Stimulated activated CD8-positive, alpha-beta memory T cell treated with anti-CD3 and anti-CD28 coated beads, Interleukin-7, amount 100 ng/mL, for 48 hours (primary cell): ENCODE measurements around the gene SERPINA5.
"Not testable (repeated sequence)": the region's sequence is repeated elsewhere in the genome, so short reads cannot be mapped to it uniquely, and the experiment has no call there.

Experiments
- DNase-seq, 2 donors: peaks; one replicate each; pipeline ENCODE4 v3.0.0-alpha.2; 2020; ENCODE audit warnings: low read depth in 1 of 2; ENCODE audit errors: extremely low read depth in 1 of 2

SERPINA5 gene

DNA sequence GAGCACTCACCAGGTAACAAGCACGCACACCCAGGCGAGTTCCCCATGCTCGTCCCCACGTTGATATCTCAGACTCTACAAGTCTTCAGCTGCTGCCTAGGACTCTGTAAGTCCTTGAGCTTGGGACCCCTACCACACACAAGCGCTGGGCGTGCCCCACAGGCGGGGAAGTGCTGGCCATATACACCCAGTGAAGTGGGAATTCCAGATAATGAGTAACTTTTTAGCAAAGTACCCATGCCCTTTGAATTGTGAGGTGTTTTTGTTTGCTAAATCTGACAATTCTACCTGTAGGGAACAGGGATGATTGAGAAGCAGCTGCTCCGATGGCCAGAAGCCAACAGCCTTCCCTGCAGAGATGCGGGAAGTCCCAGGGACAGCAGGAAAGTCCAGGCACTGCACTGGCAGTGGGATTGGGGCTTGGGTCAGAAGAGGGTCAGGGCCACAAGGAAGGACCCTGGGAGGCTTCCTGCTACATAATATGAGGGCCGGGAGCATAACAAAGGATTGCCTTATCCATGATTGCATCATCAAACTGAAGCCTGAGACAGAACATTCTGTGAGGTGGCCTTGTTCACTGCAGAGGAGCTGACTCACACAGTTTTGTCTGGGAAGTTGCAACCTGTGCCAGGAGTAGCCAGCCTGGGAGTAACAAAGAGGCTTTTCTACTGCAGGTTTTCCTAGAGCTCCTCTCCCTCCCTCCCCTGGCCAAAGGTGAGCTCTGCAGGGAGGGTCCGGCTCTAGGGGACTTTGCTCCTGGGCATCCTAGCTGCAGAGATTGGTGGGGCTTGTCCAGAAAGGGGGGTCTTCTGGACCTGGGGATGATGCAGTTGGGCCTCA lies 17.8 kb downstream of the SERPINA5 start:
- DNase-seq, result no peak

DNA sequence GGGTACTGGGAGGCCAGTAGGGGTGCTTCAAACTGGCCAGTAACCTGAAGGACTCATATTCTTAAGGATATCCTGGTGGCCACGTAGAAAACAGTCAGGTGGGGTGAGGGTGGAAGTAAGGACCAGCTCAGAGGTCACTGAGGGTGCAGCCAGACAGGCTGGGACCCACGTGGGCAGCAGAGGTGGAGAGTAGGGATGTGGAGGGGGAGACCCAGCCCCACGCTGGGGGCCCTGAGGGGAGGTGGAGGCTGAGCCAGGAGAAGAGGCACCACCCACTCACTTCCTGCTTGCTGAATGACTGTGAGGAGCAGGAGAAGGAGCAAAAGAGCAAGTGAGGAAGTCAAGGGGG lies 18.4 kb downstream of the SERPINA5 start:
- DNase-seq, result no peak

DNA sequence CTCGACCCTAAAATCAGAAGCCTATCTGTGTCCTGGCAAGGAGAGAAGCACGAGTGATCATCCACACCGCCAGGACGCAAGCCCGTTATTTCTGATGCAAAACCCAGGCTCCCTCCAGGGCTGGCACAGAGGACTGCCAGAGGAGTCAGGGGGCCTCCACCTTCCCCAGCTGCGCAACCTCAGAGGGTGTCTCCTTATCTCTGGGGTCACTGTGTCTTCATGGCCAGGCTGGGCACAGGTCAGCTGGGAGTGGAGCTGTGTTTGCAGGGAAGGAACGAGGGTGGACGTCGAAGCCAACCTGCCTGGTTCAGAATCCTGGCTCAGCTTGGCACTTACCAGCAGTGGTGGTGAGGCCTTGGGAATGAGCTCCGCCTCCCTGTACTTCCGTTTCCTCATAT lies 18.9 kb downstream of the SERPINA5 start:
- DNase-seq, result no peak

DNA sequence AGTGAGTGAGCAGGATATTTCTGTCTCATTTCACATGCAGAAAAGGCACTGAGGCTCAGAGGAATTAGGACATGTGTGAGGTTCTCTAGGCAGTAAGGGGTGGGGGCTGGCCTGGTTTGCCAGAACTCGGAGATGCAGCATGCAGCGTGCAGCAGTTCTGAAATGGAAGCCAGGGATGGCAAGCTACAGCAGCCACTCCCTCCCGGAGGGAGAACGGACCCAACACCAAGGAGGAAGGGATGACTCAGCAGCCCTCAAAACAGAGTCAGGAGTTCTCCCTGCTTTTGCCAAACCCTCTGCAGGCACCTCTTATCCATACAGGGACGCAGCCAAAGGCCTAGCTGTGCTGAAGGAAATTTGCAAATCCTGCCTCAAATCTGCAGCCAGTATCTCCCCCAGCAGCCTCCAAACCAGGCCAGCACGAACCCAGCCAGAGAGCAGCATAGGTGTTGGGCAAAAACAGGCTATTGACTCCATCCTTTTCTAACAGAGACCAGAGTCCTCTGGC lies 20.7 kb downstream of the SERPINA5 start:
- DNase-seq, result no peak

DNA sequence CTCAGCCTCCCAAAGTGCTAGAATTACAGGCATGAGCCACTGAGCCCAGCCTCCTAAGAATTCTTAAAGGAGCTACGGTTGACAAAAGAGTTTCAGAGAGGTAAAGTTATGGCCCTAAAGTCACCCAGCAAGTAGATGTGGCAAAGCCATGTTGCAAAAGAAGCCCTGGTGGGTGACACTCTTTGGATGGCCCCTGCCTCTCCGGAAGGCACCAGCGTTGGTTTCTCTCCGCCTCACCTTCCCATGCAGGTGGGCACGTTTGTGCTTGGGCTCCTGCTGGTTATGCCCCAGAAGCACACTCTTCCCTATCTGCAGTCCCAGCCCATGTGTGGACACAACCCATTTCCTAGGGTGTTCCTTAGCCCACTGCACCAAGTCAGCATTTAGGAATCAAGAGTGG lies 21.5 kb downstream of the SERPINA5 start:
- no peak for DNase-seq

DNA sequence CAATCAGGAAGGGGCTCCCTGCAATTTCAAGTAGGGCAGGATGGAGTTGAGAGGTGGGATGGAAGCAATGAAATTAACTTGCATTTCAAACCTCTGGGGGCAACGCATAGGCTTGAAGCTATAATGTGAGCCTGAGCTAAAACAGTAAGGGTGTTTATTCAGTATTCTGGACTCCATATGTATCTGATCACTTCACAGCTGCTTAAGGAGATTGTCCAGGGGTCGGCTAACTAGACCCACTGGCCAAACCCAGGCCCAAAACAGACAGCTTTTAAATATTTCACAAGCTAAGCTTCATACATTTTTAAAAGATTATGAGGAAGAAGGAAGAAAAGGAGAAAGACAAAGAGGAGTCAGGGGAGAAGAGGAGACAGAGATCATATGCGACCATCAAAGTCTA lies 24.1 kb downstream of the SERPINA5 start:
- DNase-seq, result no peak

DNA sequence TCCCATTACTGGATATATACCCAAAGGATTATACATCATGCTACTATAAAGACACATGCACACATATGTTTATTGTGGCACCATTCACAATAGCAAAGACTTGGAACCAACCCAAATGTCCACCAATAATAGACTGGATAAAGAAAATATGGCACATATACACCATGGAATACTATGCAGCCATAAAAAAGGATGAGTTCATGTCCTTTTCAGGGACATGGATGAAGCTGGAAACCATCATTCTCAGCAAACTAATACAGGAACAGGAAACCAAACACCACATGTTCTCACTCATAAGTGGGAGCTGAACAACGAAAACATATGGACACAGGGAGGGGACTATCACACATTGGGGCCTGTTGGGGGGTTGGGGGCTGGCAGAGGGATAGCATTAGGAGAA lies 27.7 kb downstream of the SERPINA5 start:
- not testable (repeated sequence) for DNase-seq

DNA sequence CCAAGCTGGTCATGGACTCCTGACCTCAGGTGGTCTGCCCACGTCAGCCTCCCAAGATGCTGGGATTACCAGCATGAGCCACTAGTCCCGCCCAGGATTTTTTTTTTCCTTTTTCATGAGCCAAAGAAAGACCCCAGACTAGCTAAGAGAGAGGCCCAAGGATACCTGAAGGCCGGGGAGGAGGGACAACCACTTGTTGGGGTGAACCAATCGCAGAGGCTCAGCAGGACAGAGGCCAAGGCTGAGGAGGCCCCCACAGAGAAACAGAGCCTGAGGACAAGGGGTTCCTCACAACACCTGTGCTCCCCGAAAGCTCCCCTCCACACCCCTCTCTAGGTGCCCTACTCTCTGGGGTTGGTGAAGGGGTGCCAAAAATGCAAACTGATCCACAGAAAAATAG lies 30.0 kb downstream of the SERPINA5 start:
- DNase-seq, result no peak

DNA sequence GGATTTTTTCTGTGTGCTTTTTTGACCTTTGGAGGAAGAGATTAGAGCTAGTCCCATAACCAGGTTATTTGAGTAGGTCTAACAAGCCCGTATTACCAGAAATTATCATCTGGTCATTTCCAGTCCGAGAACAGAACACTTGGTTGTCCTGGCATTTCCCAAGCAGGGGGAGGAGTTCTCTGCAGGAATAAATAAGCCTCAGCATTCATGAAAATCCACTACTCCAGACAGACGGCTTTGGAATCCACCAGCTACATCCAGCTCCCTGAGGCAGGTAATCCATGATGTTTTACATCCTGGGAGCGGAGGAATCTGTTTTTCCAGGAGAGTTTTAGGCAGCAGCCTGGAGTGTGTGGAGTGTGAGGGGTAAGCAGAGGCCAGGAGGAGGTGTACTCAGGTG lies 30.9 kb downstream of the SERPINA5 start, which contains the start of gene SERPINA3:
TSS of gene SERPINA3 (plus strand) at position 218 of the 400 bp plus-strand sequence. CDS start 2,051 bp downstream, outside the sequence.
- no peak for DNase-seq

DNA sequence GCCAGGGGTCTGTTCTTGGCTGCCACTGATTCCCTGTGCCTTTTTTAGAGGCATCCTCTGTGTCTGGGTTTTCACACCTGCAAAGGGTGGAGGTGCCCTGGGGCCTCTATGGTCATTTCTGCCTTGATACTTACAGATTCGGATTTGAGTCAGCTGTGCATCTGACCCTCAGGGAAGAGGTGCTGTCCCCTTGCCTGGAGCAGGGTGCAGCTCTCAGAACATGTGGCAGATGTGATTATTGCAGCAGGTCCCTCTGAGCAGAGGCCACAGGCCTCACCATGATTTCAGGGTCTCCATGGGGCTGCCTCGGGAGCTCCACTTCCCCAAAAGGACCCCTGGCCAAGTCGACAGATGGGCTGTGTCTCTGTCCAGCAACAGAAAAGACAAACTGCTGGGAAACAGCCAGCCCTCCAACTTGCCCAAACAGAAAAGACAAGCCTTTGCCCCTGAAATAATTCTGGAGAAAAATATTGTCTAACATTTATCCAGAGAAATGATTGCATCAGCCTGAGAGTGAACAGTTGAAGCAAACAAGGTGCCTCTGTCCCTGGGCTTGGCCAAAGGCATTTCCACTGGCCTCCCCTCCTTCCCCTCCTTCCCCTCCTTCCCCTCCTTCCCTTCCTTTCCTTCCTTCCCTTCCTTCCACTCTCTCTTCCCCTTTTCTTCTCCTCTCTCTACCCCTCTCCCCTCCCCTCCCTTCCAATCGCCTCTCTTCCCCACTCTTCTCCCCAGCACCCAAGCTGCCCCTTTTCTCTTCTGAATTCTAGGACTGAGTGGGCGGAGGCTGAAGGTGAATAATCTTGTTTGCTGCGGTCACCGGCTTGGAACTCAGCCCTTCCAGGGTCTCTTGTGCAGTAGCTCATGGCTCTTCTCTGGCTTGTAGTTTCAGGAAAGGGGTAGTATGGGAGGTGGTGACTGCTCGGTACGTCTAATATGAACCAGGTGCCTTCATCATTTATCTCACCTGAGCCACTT lies 31.6 kb downstream of the SERPINA5 start:
- no peak for DNase-seq

DNA sequence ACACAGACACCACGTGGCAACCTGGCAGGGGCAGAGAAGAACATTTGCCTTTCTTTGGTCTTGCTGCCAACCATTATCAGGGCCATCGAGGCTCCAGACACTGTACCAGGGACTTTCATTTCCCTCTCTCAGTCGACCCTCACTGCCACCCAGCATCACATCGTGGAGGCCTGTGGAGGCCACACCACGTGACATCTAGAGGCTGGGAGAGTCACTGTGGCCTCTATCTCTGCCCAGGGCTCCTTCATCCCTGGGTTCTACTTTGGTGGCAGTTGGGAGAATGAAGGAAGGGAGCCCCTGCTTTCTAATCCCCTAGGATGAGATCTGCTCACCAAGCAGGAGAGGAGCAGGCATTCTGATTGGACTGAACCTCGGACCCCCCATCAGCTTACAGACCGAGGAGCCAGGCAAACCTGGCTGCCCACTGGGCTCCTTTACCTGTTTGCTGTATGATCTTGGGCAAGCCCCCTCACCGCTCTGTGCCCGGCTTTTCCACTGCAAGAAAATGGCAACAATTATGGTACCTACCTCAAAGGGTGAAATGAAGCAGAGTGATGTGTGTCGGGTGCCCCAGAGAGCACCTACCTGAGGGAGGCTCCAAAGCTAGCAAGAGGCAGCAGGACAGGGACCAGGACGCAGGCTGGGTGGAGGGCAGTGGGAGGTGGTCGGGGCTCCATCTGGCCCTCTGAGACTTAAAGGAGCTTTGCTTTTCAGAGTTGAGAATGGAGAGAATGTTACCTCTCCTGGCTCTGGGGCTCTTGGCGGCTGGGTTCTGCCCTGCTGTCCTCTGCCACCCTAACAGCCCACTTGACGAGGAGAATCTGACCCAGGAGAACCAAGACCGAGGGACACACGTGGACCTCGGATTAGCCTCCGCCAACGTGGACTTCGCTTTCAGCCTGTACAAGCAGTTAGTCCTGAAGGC lies 32.8 kb downstream of the SERPINA5 start:
- DNase-seq, result no peak

DNA sequence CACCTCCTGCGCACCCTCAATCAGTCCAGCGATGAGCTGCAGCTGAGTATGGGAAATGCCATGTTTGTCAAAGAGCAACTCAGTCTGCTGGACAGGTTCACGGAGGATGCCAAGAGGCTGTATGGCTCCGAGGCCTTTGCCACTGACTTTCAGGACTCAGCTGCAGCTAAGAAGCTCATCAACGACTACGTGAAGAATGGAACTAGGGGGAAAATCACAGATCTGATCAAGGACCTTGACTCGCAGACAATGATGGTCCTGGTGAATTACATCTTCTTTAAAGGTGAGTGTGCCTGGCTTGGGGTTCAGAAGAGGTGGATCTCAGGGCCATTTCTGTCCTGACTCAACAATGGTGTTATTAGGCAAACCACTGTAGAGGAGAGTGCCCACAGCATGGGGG lies 33.6 kb downstream of the SERPINA5 start:
- DNase-seq, result no peak

DNA sequence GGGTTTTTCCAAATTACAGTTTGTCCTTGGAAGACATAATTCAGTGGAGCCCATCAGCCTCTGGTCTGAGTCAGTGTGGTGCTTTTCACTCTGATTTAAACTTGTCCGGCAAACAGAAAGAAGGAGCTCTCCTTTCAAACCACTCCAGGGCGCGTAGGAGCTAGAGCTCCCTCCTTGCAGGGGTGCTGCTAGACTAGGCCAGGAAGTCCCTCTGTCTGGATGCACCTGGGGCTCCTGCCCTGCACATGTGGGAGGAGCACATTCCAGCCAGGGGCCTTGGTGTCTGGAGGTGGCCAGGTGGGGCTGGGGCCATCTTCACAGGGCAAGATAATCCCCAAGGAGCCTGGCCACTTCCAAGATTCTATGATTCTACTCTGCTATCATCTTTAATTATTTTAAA lies 34.0 kb downstream of the SERPINA5 start:
- DNase-seq, result no peak

DNA sequence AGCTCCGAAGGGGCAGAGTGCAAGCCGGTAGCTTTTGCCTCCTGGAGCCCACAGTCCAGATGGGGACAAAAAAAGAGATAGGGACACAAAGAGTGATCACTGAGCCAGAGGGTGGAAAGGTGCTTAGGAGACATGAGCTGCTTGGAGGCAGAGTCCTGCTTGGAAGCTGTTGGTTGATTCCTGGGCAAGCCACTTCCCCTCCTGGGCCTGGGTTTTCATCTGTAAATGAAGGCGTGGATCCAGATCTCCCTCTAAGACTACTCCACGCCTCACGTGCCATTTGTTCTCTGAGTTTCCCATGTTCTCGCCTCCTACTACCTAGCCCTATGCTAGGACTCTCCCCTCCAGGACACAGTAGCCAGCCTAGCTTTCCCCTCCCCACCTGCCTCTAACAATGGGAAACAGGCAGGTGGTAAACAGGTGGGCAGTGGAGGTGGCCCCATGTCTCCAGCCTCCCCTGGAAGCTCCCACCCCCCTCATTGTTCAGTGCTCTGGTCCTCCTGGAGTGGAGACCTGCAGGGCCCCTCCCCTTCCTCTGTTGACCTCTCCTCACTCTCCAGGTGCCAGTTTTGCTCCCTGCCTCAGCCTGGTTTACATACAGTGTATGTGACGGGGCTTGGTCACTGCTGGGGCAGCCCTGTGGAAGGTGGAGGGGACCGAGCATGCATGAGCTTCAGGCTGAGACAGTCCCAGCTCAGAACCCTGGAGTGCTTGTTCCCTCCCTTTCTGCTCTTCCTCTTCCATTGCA lies 34.8 kb downstream of the SERPINA5 start:
- DNase-seq, result no peak

DNA sequence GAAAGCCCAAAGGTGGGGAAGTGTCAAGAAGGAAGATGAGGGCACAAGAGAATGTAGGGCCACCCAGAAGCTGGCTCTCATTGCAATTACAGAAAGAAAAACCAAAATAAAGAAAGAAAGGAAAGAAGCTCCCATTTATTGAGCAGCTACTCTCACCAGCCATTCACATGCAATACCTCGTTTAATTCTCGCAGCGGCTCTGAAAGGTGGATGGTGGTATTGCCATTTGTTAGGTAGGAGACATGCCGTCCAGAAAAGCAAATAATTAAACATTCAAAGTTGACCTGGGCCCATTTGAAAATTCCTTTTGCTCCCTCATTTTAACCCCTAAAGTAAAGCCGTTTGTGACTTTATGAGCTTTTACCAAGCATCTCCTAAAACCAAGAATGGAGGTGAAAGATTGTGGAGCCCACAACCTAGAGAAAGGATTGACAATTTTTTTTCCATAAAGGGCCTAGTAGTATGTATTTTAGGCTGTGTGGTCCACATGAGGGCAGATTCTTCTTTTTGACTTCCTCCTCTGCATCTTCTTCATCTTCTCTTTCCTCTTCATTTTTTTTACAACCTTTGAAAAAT lies 36.2 kb downstream of the SERPINA5 start:
- DNase-seq, result no peak

DNA sequence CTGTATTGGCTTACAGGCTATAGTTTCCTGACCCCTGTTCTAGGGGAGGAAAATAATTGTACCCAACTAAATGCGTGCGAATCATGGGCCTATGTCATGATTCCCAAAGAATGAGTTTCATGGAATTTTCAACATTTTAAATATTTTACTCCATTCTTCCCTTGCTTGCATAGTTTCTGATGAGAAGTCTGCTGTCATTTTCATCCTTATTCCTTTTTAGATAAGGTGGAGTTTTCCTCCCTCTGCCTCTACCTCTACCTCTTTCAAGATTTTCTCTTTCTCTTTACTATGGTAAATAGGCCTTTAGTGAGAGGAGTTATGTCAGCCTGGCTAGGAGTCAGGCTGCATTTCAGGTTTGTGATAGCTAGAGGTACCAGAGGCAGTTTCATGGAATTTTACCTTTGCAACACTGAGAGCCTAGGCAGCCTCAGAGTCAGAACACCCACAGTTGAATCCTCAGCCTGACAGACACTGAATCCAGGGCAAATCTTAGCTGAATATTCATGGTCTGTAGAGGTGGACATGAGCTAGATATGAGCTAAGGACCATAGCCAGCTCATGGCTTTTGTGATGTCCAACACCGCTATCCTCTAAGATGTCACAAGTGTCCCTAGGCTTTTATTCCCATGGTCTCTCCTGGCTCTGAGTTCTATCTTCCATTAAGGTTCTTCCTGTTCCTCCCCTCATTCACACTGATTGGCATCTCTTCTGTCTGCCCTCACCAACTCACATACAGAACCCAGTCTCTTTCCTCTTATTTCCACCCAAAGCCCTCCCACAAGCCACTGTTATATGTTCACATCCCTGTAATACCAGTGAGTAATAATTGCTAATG lies 37.0 kb downstream of the SERPINA5 start:
- no peak for DNase-seq

DNA sequence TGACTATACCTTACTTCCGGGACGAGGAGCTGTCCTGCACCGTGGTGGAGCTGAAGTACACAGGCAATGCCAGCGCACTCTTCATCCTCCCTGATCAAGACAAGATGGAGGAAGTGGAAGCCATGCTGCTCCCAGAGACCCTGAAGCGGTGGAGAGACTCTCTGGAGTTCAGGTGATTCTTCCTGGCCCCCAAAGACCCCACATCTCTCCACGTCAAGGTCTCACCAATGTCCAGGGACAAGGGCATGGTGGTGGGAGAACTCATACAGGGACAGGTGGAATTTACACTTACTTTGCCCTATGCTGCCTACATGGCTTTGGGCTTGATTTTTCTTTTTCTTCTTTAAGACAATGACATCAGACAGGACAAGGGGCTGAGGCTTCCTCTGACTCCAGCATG lies 38.1 kb downstream of the SERPINA5 start:
- no peak for DNase-seq

DNA sequence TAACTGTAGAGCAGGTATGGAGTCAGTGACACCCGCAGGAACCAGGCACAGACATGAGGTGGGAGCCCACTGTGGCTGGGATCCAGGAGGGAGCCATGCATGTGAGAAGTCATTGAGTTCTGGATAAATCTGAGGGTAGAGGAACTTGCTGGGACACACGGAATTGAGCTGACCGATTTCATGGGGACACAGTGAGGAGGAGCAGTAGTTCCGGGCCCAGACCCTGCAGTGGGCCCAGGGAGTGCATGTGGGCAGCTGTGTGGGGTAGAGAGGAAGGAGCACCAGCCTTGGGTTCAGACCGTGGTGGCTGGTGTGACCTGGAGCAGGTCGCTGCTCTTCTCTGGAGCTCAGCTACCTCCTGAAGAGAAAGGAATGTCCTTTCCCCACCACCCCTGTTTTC lies 39.4 kb downstream of the SERPINA5 start:
- no peak for DNase-seq
